DOHH2 (cell line): ENCODE measurements around the gene HNRNPM.
"Not testable (repeated sequence)": the region's sequence is repeated elsewhere in the genome, so short reads cannot be mapped to it uniquely, and the experiment has no call there.

Source experiments
- CTCF ChIP-seq: fragments of 200-600 bp; sonication (generic); IDR thresholded peaks from one replicate; pipeline ENCODE4 v1.5.1; 2014; ENCODE audit warnings: antibody characterized with exemption, mild to moderate bottlenecking, low read depth, low read length; ENCODE audit not compliant: poor library complexity, severe bottlenecking
- EZH2phosphoT487 ChIP-seq: fragments of 200-600 bp; sonication (generic); IDR thresholded peaks from 2 replicates; pipeline ENCODE4 v1.6.1; 2017; ENCODE audit warnings: borderline replicate concordance, mild to moderate bottlenecking, antibody characterized with exemption, low read length, moderate library complexity, mixed read lengths

GRCh38 chr19:8514505-8515009 is 69.8 kb downstream of the HNRNPM start:
- TF ChIP-seq CTCF, EZH2phosphoT487: not testable (repeated sequence)
